ENCODE data around the gene RGL1. TPM values are rescaled to one million over a fixed set of nuclear protein-coding genes. Genes with fewer than 3 reads are reported as not detected.
A peak's percentile ranks its signal among the peaks of the same experiment; 100 is the strongest.

Gene RGL1
- total RNA-seq, 1 experiment from 2014 or later: 74.0 TPM

DNA sequence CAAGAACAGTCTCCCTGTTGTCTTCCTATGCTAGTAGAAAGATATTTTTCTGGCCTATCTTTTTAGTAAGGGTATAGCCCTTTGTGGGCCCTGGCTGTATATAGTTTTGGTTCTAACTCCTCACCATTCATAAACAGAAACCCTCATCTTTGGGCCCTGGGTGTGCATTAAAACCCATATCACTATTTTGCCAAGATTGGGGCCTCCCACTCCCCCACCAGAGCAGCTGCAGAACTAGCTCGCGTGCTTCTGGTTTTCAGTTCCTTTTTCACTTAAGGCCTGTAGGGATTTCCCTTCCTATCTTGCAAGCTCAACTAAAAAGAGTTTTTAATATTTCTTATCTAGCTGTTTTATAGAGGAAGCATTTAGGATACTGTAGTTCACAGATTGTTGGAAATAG is 106.4 kb downstream of the RGL1 start:
- peaks cover 85% of the 10 kb centered on the region for H3K36me3 ChIP-seq (ENCODE audit: insufficient read depth, low read length, poor library complexity, severe bottlenecking)
- BruUV-seq (replicated peaks): no TSS peak
- no peaks in the 10 kb centered on the region for H3K9me3 ChIP-seq (ENCODE audit: low read depth, low read length, poor library complexity, severe bottlenecking)
- no peak overlapping the region for H3K4me3 ChIP-seq (ENCODE audit: low read depth, low read length, poor library complexity, severe bottlenecking)
- TF ChIP-seq EZH2 (IDR thresholded peaks at IDR 0.05; ENCODE audit: borderline replicate concordance, low read depth, low read length, poor library complexity, severe bottlenecking): no peak
- TF ChIP-seq, protein P1, sequence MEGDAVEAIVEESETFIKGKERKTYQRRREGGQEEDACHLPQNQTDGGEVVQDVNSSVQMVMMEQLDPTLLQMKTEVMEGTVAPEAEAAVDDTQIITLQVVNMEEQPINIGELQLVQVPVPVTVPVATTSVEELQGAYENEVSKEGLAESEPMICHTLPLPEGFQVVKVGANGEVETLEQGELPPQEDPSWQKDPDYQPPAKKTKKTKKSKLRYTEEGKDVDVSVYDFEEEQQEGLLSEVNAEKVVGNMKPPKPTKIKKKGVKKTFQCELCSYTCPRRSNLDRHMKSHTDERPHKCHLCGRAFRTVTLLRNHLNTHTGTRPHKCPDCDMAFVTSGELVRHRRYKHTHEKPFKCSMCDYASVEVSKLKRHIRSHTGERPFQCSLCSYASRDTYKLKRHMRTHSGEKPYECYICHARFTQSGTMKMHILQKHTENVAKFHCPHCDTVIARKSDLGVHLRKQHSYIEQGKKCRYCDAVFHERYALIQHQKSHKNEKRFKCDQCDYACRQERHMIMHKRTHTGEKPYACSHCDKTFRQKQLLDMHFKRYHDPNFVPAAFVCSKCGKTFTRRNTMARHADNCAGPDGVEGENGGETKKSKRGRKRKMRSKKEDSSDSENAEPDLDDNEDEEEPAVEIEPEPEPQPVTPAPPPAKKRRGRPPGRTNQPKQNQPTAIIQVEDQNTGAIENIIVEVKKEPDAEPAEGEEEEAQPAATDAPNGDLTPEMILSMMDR (conservative IDR thresholded peaks at IDR 0.05; ENCODE audit: low read depth, low read length): no peak
- DNase-seq (ENCODE audit: low spot score): no peak
- no peaks in the 10 kb centered on the region for H3K27me3 ChIP-seq (replicated peaks; ENCODE audit: insufficient read depth, low read depth, low read length, poor library complexity)
- intact Hi-C loops (cut with micrococcal nuclease; ENCODE audit: unreplicated experiment): no loop called here
- ChIA-PET POLR2A (ENCODE audit: low non-redundant PET) (no interaction called here), CTCF (no interaction called here)
- peak overlapping the region; percentile 45 for H3K27ac ChIP-seq (ENCODE audit: low read depth, low read length, poor library complexity, severe bottlenecking)
- peaks cover 42% of the 10 kb centered on the region for H3K4me1 ChIP-seq (ENCODE audit: insufficient read depth, low read length, poor library complexity, severe bottlenecking)

DNA sequence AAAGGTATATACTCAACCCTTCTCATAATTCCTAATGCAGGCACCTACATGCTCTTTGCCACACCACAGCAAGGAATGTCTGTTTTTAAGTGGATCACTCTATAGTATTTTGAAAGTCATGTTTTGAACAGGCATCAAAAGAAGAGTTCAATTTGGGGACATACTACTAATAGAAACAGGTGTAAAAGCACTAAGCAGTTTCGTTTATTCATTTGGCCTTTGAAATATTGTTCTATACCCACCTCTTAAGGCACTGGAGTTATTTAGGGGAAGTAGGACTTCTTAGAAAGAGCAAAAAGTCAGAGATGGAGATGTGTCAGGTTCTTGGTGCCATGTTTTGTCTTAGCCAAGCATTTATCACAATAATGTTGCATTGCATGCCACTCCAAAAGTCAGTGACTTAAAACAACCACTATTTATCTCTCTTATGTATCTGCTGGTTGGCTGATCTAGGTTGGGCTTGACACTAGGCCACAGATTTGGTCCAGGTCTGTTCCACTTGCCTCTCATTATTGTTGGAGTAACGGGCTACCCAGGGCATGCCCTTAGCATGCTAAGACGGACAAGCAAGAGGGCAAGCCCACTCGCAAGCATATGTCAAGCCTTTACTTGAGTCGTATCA is 107.5 kb downstream of the RGL1 start:
- intact Hi-C loops (cut with micrococcal nuclease; ENCODE audit: unreplicated experiment): no loop called here
- H3K36me3 ChIP-seq (ENCODE audit: insufficient read depth, low read length, poor library complexity, severe bottlenecking): peaks cover 85% of the 10 kb centered on the region
- POLR2A ChIA-PET (ENCODE audit: low non-redundant PET): no interaction called here

DNA sequence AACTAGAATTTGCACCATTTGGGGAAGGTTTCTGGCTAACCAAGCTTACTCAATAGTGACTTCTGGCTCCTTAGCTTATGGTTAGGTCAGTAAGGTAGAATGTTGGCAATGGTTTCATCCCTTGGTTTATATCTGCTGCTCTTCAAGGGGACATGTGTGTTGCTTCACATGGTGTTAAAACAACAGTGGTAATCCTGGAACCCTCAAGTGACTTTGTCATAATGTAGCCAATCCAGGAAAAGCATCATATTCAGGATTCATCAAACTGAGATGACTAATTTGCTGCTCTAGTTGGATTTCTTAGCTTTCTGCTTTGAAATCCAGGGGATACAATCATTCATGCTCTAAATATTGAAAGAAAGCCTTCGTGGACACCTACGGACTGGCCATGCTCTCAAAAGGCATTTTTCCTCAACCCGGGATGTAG is 108.7 kb downstream of the RGL1 start:
- TF ChIP-seq, protein P1 (conservative IDR thresholded peaks at IDR 0.05; ENCODE audit: low read depth, low read length): no peak
- CTCF ChIA-PET: no interaction called here
- H3K36me3 ChIP-seq (ENCODE audit: insufficient read depth, low read length, poor library complexity, severe bottlenecking): peaks cover 86% of the 10 kb centered on the region
- intact Hi-C loops (cut with micrococcal nuclease; ENCODE audit: unreplicated experiment): no loop called here
- H3K9me3 ChIP-seq (ENCODE audit: low read depth, low read length, poor library complexity, severe bottlenecking): no peaks in the 10 kb centered on the region
- no peak overlapping the region for H3K4me3 ChIP-seq (ENCODE audit: low read depth, low read length, poor library complexity, severe bottlenecking)
- no TSS peak for BruUV-seq (replicated peaks)
- peaks cover 55% of the 10 kb centered on the region for H3K4me1 ChIP-seq (ENCODE audit: insufficient read depth, low read length, poor library complexity, severe bottlenecking)
- peak overlapping the region; percentile 95 for H3K27ac ChIP-seq (ENCODE audit: low read depth, low read length, poor library complexity, severe bottlenecking)
- POLR2A ChIA-PET (ENCODE audit: low non-redundant PET): no interaction called here
- DNase-seq (ENCODE audit: low spot score): no peak
- no peaks in the 10 kb centered on the region for H3K27me3 ChIP-seq (replicated peaks; ENCODE audit: insufficient read depth, low read depth, low read length, poor library complexity)

More for the DNA sequence above, 107.5 kb downstream of the RGL1 start:
- CTCF ChIA-PET: no interaction called here
- Histone ChIP-seq H3K4me3 (ENCODE audit: low read depth, low read length, poor library complexity, severe bottlenecking) (no peak overlapping the region), H3K4me1 (ENCODE audit: insufficient read depth, low read length, poor library complexity, severe bottlenecking) (peaks cover 51% of the 10 kb centered on the region), H3K9me3 (ENCODE audit: low read depth, low read length, poor library complexity, severe bottlenecking) (no peaks in the 10 kb centered on the region), H3K27me3 (replicated peaks; ENCODE audit: insufficient read depth, low read depth, low read length, poor library complexity) (no peaks in the 10 kb centered on the region), H3K27ac (ENCODE audit: low read depth, low read length, poor library complexity, severe bottlenecking) (peak overlapping the region; percentile 45)
- no TSS peak for BruUV-seq (replicated peaks)
- TF ChIP-seq EZH2 (IDR thresholded peaks at IDR 0.05; ENCODE audit: borderline replicate concordance, low read depth, low read length, poor library complexity, severe bottlenecking): no peak
- TF ChIP-seq, protein P1 (conservative IDR thresholded peaks at IDR 0.05; ENCODE audit: low read depth, low read length): no peak
- DNase-seq (ENCODE audit: low spot score): no peak

Measured in A673 (cell line).